ENCODE data around the gene GSN.

Gene GSN

DNA sequence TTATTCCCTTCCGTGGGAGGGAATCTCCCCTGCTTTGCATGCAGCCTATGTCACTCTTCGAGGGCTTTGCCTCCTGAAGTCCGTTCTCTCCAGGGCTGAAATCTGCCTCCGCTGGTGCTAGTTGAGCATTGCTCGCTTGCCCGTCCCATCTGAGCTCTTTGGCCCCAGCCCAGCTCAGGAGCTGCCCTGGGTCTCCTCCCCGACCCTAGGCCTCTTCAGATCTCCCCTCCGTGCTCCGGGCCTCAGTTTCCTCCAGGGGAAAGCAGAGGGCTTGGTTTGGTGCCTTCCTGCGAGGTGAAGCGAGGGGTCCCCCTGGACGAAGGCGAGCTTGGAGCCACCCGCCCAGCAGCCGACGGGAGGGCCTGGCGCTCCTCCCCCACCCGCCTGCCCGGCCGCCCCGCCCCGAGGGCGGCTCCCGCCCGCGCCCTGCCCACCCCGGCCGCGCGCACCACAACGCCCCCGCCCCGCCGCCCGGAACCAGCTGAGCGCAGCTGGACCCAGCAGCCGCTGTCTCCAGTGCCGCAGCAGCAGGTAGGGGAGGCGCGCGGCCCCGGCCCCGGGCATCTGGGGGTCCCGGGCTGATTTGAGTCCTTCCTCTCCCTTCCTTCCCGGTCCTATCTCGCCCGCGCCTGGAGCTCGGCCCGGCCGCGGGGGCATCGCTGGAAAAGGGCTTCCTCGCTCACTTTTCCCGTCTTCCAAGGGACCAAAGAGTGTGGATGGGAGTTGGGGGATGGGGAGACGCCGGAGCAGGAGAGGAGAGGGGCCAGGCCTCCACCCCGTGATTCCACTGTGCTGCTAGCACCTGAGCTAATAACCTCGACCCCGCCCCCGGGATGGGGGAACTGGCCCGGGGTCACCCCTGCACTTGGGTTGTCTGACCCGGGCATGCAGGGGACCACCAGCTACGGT is at the start of gene GSN:
TSS of gene GSN (plus strand) at position 474 of the 909 bp plus-strand sequence. CDS start 33,810 bp downstream, outside the sequence.
- no peak for DNase-seq

DNA sequence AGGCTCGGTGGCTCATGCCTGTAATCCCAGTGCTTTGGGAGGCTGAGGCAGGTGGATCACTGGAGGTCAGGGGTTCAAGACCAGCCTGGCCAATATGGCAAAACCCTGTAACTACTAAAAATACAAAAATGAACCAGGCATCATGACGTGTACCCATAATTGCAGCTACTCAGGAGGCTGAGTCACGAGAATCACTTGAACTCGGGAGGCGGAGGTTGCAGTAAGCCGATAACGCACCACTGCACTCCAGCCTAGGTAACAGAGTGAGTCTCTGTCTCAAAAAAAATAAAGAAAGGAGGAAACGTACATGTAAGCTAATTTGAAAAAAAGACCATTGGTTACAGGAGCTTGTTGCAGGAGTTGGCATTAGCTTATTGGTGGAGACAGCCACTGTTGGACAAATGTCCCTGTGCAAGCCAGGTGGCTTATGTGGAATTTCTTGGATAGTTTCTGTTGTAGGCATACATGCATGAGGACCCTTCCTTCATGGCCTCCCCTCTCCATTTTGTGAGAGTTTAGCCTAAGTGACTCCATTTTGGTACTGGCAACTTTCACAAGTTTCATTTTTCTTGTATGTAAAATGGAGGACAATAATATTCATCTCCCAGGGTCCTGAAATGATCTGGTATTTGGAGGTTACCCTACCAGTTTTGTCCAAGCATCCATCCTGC is 49.5 kb upstream of the GSN start:
- no peak for DNase-seq

DNA sequence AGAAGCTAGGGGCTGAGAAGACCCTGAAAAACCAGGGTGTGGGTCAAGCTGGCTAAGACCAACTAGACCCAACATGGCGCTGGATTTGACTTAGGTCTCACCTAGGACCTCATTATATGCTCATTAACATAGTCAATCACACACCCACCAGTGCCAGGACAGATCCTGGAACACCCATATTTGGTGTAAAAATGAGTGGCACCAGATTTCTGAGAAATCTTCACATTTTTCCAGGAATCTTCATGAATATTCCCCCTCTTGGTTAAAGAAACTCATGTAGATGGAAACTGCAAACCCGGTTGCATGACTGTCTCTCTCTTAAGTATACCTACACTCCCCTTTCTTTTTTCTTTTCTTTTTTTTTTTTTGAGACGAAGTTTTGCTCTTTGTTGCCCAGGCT is 48.4 kb upstream of the GSN start:
- no peak for DNase-seq

DNA sequence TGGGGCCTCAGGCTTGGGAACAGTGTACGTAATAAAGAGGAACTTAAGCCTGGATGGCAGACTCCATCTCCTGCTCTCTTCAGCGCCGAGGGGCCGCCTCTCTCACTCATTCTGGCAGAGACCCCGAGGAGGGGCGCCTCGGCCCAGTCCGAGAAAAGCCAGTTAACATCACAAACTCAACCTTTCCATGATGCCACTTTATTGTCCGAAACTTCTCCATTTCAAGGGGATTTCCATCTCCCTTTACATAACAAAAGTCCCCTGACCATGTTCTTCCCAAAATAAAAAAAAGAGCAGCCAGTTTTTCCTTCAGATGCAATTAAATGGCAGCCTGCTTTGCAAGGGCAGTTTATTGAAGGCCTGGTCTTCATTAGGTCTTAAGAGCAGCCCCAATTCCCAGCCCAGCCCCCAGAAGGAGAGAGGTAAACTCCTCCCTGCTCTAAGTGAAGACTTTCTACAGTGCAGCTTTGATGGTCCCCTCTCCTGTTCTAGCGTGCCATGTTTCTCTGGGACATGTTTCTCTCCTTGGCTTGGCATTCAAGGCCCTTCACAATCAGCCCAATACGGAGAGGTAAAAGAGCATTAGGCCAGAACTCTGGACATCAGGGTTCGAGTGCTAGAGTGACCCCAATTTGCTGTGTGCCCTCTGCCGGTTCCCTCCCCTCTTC is 46.8 kb upstream of the GSN start:
- DNase-seq = peak; percentile 80

DNA sequence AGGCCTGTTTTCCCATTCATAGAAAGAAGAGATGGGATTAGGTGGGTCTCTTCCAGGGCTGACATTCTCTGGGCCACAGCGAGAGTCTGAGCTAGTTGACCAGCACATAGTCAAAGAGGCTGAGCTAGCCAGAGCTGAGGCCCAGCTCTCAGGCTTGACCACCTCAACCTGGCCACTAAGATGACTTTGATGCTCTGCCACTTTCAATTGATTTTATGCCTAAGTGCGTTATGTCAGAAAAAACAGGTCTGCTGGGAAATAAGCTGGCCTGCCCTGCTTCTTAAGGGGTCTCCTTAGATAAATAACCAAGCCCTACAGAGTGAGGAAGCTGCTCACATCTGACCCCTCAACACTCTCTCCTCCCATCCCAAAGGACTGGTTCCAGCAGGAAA is 46.3 kb upstream of the GSN start:
- no peak for DNase-seq

DNA sequence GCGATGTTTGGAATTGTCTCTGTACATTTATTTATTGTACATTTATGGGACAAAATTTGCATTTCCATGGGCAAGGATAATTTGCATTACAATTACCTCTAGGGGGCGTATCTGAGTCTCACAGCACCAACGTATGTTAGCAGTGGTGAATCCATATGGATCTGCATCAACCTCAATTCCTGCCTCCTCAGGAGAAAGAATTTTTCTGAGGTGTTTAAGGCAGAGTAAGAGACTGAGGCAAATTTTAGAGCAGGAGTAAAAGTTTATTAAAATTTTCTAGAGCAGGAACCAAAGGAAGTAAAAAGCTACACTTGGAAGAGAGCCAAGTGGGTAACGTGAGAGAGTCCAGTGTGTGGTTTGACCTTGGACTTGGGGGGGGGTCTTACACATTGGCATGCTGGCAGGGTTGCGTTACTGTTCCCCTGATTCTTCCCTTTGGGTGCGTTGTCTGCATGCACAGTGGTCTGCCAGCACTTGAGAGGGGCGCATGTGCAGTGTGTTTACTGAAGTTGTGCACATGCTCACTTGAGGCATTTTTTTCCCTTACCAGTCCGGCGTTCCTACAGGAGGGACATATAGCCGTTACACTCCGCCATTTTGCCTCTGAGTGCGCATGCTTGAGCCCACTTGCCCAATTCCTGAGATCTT is 45.3 kb upstream of the GSN start:
- peak; percentile 57 for DNase-seq

DNA sequence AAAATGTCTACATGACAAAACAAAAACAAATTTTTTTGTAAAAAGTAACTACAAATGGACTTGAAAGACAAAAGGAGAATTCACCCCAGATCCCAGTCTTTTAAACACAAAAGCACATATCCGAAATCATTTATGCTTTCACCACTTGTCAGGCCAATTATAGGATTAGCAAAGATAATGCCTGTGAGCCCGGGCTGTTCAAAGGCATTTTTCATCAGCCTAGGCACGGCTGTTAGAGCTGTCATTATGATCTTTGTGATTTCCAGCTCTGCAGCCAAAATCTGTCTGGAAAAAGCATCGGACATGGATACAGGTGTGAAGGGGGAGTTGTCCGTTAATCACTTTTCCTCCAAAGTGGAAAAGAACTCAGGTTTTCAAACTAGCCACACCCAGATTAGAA is 42.7 kb upstream of the GSN start:
- no peak for DNase-seq

DNA sequence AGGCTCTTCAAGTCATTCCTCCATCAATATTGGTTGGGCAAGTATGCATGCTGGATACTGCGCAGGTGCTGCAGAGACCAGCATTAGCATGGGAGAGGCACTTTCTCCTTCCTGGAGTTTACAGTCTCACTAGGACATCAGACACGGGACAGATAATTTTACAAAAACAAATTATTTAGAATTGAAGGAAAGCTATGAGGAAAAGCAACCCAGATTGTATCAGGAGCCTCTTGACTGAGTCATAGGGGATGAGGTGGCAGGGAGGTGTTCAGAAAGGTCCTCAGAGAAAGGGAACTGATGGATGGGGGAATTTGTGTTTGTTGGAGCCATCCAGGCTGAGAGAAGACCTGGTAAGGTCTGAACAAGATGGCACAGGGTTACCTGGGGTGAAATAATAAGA is 41.8 kb upstream of the GSN start:
- DNase-seq = no peak

DNA sequence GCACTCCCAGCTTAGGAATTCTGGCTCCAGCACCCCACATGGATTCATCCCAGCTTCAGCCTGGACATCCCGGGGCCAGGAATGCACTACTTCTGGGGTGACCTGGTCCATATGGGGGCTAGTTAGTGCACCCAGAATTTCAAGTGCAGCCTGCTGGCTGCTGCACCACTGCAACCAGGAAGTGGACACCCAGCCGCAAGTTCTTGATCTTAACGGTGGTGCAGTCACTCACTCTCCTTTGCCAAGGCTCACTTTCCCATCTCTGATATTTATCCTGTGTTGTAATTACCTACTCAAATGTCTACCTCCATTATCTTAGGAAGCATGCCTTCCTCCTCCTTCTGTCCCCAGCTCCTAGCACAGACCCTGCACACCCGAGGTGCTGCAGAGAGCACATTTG is 40.1 kb upstream of the GSN start:
- DNase-seq = no peak

DNA sequence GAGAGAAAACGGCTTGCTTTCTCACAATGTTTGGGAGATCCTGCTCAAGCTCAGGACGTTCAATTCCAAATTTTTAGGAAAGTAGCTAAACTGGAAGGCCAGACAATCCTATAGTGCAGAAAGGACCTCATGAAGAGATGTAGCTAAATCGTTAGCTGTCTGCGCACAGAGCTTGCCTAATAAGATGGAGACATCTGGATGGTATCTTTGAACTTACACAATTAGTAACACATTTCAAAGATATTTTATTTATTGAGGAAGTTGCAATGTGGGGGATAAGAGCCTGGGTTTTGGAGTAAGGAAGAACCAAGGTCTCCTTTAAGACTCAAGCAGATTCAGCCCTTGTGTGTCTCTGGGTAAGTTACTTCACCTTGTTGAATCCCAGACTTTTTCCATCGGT is 37.7 kb upstream of the GSN start:
- DNase-seq = peak; percentile 48

DNA sequence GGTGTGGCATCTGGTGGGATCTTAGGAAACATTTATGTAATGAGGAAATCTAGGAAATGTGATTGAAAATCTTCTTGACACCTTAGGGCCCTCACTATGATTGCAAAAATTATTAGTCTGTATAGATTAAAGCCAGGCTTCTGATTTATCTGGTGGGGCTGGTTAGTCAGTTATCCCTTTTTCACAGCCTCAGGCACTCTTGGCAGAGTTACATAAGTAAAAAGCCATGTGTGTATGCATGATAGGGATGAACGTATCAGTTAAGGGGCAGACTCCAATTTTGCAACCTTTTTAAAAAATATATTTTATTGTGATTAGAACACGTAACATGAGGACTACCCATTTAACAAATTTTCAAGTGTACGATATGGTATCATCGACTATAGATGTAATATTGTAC is 35.7 kb upstream of the GSN start:
- no peak for DNase-seq

DNA sequence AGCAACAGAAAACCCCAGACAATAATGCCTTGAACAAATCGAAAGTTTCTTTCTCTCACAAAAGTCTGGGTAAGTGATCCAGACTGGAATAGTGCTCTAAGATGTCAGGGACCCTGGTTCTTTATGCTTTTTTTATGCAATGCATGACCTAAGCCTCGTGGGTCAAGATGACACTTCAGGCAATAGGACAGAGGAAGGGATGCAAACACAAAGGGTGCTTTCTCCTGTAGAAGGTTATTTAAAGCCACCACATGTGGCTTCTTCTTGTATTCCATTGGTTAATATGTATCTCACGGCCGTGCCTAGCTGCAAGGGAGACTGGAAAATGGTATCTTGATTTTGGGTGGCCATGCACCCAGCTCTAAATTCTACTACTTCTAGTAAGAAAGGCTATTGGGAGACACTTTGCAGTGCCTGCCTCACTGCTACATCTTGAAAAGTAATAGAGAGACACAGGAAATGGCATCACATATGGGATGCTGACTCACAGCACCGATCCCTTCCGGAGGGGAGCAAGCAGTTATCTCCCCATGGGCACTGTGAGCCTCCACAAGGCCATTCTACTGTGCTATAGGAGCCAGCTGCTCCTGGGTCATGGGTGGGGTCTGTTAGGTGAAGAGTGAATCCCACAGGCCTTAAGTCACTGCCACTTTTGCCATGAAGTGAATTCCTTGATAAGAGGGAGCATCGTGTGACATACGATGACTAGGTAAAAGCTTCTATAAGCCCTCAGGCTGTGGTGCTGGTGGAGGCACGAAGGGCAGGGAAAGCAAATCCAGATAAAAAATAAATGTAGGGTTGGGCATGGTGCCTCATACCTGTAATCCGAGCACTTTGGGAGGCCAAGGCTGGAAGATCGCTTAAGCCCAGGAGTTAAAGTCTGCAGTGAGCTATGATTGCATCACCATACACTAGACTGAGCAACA is 33.8 kb upstream of the GSN start:
- peak; percentile 65 for DNase-seq

DNA sequence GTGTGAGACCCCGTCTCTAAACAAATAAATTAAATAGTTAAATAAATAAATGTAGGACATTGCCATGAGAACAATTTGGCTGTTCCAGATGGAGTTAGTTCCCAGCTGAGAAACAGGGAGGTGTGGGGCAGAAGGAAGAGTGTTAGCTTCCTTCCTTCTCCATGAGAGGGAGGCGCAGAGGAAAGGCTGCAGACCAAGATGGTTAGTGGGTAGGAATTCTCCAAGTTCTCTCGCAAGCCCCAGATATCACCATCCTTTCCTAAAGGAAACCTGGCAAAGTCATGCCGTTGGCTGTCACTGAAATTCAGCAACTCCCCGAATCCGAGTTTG is 33.2 kb upstream of the GSN start:
- no peak for DNase-seq

DNA sequence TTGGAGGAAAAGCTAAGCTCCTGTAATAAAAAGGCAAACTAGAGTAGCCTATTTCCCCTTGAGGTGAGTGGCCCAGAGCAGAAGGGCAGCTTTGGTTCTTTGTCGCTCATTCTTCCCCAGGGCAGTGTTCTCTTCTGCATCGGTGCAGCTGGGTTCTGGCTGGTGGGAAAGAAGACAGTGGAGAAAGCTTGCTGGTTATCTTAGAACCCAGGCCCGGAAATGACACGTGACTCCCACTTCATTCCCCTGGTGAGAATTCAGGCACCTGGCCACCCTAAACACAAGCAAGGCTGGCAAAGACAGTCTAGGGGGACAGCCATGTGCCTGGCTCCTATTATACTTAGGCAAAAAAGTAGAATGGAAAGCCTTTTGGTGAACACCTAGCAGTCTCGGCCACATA is 32.5 kb upstream of the GSN start:
- no peak for DNase-seq

DNA sequence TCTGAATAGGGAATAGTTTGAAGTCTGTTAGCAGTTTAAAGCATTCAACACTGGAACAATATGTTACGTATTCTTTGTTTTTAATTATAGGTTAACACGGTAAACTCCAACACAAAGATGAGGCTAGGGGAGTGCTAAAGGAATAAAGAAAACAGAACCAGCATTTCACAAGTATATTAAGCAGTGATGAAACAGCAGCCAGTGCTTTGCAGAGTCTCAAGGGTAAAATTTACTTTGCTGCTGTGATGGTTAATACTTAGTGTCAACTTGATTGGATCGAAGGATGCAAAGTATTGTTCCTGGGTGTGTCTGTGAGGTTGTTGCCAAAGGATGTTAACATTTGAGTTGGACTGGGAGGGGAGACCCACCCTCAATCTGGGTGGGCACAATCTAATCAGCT is 30.0 kb upstream of the GSN start:
- peak; percentile 34 for DNase-seq

DNA sequence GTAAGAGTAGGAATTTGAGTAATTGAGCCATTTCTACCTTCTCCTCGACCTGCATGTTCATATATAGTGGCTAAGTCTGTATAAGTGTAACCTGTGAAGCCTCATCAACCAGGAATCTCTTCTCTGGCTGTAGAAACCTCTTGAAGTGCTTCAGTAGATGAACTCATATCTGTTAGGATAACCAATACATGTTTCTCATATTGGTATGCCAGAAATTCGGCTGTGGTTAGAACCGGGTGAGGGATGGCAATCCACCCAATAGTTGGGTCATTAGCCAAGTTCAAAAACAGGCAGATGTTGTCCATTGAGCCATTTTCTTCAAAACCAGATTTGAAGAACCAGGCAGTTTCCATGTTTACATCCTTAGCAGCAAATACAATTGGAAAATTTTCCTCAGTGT is 28.9 kb upstream of the GSN start:
- no peak for DNase-seq

DNA sequence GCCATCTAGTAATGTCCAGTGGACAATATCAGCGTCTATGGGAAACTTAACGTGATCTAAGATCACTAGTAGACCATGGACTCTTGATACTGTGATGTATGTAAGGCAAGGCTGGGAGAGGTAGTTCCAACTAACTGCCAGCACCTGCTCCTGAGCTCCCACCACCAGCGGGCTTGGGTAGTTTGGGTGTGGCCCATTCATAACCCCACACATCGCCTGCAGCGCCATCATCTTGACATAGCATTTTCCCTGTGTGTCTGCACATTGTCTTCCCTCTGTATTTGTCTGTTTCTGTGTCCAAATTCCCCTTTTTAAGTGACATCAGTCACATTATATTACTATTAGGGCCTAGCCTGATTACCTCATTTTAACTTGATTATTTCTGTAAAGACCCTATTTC is 28.1 kb upstream of the GSN start:
- peak; percentile 35 for DNase-seq

DNA sequence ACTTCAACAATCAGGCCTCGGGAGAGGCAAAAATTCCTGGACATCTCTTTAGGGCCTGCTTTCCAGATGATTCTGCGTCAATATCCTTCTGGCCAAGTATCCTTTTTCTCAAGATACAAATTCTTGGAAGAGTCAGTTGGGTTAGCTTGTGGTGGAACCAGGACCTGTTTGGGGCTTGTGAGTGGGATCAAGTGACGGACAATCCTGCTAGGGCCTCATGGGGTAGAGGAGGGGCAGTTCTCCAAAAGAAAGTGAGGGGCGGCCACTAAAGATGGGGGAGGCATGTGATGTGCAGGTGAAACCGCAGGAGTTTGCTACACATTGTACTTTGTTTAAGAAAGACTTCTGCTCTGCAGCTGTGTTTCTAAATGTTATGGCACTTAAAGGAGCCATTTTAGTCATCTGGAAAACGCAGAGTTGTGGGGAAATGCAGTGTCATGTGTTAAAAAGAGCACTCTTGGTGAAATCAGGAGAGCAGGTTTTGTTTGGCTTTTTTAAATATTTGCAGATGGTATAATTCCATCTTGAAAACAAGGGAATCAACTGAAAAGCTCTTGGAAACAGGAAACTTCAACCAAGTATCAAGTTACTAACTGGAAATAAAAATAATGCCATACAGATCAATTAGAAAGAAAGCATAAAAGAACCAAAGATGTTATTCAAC is 27.4 kb upstream of the GSN start:
- no peak for DNase-seq

DNA sequence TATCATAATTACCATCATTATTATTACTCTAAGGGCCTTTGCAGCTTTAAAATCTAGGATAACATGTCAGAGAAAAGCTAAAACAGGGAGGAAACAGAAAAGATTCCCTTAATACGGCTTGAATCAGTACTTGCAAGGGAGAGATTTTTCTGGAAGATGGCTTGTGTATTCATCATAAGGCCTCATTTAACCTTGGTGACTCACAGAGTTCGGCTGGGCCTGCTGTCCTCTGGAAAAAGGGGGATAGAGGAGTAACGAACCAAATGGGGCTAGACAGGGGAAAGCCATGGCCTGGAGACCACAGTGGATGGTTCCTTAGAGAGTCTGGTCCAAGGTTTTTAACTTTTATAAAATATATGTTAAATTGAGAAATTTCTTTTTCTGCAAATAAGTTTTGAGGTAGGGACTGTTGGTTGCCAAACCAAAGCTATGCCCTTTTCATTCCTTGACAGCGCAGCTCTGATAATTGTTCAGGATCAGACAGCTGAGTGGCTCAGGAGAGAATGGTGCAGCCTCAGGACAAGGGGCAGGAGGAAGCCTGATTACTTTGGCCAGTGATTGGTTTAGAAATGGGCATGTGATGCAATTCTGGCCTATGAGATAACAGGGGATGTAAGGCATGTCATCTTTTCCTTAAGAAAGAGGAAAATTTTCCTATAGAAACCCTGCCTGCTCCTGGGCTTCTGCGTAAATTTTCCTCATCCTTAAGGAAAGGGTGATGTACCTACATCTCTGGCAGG is 25.6 kb upstream of the GSN start:
- DNase-seq = no peak

DNA sequence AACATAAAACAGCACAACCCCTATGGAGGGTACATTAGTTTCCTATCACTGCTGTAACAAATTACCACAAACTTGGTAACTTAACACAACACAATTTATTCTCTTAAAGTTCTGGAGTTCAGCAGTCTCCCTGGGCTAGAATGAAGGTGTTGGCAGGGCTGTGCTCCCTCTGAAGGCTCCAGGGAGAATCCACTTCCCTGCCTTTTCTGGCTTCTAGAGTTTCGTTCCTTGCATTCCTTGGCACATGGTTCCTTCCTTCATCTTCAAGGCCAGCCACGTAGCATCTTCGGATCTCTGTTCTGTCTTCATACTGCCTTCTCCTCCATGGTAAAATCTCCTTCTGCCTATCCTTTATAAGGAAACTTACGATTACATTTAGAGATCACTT is 25.0 kb upstream of the GSN start:
- no peak for DNase-seq
